GM18505 (cell line): ENCODE data around the gene MMAB.

Experiments used
- ATAC-seq: cut with Tn5 transposase; IDR thresholded peaks from one replicate; pipeline ENCODE4 v1.9.1; 2021; ENCODE audit not compliant: unreplicated experiment
- POLR2A ChIP-seq: IDR thresholded peaks from 4 replicates; pipeline ENCODE4 v1.6.1; 2011; ENCODE audit warnings: borderline replicate concordance; ENCODE audit not compliant: insufficient read depth, insufficient read length; ENCODE audit errors: extremely low read depth

Gene MMAB

GRCh38 chr12:109586385-109587296 is 13.3 kb upstream of the MMAB start:
- no peak for TF ChIP-seq POLR2A
- ATAC-seq: no peak

- no peak for TF ChIP-seq POLR2A
- no peak for ATAC-seq
Measured at GRCh38 chr12:109583733-109584132, 10.4 kb upstream of the MMAB start.

DNA sequence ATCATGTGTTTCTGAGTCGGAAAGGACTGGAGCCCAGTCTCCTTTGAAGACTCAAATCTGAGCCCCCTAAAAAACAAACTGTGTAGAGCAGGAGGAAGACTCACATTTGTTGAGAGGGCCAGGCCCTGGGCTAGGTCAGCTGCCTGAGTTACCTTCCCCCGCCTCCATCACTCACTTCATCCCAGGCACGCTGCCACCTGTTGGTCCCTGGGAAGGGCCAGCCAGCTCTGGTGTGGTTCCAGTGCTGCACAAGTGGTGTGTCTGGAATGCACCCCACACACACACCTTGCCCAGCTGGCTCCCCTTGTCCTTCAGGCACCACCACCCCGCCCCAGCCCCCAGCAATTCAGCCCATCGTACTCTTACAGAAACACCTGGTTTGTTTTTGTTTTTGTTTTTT is 9.3 kb upstream of the MMAB start:
- no peak for TF ChIP-seq POLR2A
- no peak for ATAC-seq

DNA sequence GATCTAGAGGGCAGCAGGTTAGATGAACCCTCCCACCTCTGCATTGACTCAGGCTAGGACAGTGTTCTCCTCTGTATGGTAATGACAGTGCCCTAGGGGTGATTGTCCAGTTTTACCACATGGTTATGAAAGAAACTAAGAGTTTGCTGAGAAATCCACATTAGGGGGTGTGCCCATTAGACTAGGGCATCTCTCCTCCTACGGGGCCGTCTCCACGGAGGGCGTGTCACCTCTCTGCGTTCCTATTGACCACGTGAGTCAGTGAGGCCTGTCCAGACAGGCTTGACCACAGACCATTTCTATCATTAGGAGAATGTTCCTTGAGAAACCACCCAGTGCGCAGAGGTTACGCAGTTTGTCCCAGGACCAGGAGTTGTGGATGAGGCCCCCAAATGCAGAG is 8.6 kb upstream of the MMAB start:
- ATAC-seq: no peak
- no peak for TF ChIP-seq POLR2A

- TF ChIP-seq POLR2A: no peak
- no peak for ATAC-seq
Measured at GRCh38 chr12:109581334-109581691, 8.0 kb upstream of the MMAB start.

GRCh38 chr12:109580684-109581333 is 7.5 kb upstream of the MMAB start:
- TF ChIP-seq POLR2A: no peak
- no peak for ATAC-seq

- no peak for TF ChIP-seq POLR2A
- no peak for ATAC-seq
Measured at GRCh38 chr12:109580272-109580671, 7.0 kb upstream of the MMAB start.

GRCh38 chr12:109579639-109580038 is 6.3 kb upstream of the MMAB start:
- no peak for ATAC-seq
- TF ChIP-seq POLR2A: no peak

- TF ChIP-seq POLR2A: no peak
Measured at GRCh38 chr12:109578330-109578927, 5.1 kb upstream of the MMAB start.

DNA sequence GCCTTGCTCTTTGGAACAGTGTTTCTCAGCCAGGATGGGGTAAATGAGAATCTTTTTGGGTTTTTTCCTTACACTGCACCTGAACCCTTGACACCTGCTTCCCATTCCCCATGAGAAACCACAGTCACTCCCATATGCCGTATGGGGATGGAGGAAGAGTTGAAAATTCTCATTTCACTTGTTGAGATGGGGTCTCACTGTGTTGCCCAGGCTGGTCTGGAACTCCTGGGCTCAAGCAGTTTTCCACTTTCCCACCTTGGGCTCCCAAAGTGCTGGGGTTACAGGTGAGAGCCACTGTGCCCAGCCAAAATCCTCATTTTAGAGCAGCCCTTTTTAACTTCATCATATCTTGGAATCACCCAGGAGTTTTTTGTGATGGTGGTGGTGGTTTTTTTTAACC is 4.0 kb upstream of the MMAB start:
- no peak for TF ChIP-seq POLR2A
- no peak for ATAC-seq

More at GRCh38 chr12:109578330-109578927, 5.1 kb upstream of the MMAB start:
- ATAC-seq: no peak

DNA sequence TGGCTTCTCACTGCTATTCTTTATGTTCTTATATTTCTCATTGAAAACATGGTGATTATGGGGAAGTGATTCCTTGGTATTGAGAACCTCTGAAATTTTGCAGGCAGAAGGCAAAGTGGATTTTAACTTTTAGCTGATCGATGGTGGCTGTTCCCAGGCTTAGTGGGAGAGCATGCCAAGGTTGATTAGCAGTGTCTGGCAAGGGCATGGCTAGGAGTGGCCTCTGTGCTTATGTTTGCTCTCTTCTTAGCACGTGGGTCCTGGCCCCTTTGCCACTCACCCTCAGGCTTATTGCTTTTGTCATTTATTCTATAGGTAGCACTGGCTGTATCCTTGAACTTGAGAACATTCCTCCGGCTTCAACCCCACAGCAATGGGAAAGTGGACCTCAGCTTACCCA is 2.4 kb upstream of the MMAB start:
- no peak for ATAC-seq
- no peak for TF ChIP-seq POLR2A

- no peak for TF ChIP-seq POLR2A
- ATAC-seq: no peak
Measured at GRCh38 chr12:109573914-109574244, 575 bp upstream of the MMAB start.

DNA sequence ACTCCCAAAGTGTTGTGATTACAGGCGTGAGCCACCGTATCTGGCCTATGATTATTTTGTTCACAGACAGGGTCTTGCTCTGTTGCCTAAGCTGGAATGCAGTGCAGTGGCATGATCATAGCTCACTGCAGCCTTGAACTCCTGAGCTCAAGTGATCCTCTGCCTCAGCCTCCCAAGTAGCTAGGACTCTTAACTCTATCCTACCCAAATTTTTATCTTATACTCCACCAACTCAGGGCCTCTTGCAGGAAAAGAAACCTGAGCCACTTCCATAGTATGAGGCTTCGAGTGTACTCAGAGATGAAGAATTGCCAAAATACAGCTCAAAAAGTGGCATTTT is 828 bp downstream of the MMAB start:
- ATAC-seq: no peak
- no peak for TF ChIP-seq POLR2A

DNA sequence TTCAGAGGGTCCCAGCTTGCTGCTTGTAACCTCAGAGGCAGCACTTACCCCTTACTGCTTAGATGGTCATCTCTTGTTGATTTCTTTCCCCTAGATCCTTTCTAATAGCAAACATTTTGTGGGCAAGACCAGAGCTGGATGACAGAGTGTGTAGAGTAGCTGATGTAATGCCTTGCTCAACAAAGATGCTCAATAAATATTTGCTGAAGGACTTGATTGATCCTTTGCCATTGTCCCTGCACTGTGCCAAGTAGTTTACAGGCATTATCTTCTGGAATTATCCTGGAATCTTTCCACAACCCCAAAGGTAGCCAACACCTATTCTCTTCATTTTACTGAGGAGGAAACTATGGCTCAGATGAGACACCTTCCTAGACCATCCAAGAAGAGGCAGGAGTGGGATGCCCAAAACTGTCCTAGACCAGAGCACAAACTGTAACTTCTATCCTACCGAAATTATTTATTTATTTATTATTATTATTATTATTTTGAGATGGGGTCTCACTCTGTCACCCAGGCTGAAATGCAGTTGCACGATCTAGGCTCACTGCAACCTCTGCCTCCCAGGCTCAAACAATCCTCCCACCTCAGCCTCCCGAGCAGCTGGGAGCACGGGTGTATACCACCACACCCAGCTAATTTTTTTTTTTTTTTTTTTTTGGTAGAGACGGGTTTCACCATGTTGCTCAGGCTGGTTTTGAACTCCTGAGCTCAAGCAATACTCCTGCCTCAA is 1.4 kb downstream of the MMAB start:
- ATAC-seq: no peak
- TF ChIP-seq POLR2A: no peak

DNA sequence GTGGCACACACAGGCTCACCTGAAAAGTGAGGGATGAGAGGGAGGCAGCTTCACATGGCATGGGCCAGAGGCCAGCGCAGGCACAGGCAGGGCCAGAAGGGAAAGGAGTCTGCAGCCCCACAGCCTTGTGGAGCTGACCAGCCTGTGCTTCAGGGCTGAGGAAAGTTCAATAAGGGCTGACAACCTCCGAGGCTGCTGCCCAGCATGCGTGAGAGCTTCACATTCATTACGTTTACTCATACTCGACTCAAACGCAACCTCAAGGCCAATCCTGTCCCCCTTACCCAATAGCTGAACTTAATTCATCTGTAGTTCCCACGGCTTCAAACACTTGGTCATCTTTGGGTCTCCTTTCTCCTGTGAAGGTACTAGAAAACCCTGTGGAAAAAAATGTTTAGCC is 4.8 kb downstream of the MMAB start:
- TF ChIP-seq POLR2A: no peak
- ATAC-seq: no peak
